ENCODE measurements around the gene SLC26A11.
"Not testable (repeated sequence)": the region's sequence is repeated elsewhere in the genome, so short reads cannot be mapped to it uniquely, and the experiment has no call there.

Gene SLC26A11

DNA sequence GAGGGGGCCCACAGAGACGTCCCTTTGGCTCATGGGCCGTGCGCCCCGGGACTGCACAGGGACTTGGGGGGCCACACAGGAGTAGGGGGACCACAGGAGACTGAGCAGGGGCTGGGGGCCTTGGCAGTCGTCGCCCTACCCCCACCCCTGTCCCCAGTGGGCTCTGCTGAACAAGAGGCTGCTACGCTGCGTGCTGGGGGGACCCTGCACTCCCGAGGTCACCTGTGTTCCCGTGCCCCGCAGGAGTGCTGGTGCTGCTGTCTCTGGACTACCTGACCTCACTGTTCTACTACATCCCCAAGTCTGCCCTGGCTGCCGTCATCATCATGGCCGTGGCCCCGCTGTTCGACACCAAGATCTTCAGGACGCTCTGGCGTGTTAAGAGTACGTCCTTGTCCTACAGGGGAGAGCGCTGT lies 26.0 kb downstream of the SLC26A11 start:
- Mint-ChIP-seq H3K27me3 (peaks cover 5% of the 10 kb centered on the region), H3K4me3 (no peak overlapping the region), H3K36me3 (ENCODE audit: low read depth) (peaks cover 100% of the 10 kb centered on the region), H3K27ac (no peak overlapping the region), H3K9me3 (no peaks in the 10 kb centered on the region), H3K4me1 (ENCODE audit: low read depth) (no peaks in the 10 kb centered on the region)
- intact Hi-C loops (cut with micrococcal nuclease), result no loop called here

DNA sequence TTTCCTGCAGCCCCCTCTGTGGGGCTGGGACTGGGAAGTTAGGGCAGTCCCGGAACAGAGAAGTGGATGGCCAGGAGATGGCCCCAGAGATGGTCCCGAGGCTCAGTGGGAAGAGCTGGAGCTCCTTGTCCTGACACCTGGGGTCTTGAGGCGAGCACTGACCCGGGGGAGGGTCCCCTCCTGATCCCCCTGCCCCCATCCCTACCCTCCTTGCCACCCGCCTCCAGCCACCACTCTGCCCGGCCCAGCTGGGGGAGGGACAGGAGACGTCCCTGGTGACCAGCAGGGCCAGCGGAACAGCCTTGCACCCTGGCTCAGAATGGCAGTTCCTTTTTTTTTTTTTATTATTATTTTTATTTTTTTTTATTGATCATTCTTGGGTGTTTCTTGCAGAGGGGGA lies 26.5 kb downstream of the SLC26A11 start:
- H3K9me3 Mint-ChIP-seq, result no peaks in the 10 kb centered on the region
- no peak overlapping the region for H3K4me3 Mint-ChIP-seq
- peaks cover 5% of the 10 kb centered on the region for H3K27me3 Mint-ChIP-seq
- intact Hi-C loops (cut with micrococcal nuclease), result no loop called here
- no peak overlapping the region for H3K27ac Mint-ChIP-seq
- H3K4me1 Mint-ChIP-seq (ENCODE audit: low read depth), result peaks cover 2% of the 10 kb centered on the region
- H3K36me3 Mint-ChIP-seq (ENCODE audit: low read depth), result peaks cover 100% of the 10 kb centered on the region

GRCh38 chr17:80247561-80247960 lies 27.3 kb downstream of the SLC26A11 start:
- Mint-ChIP-seq H3K36me3 (ENCODE audit: low read depth) (peaks cover 100% of the 10 kb centered on the region), H3K27ac (no peak overlapping the region), H3K27me3 (peaks cover 5% of the 10 kb centered on the region), H3K9me3 (no peaks in the 10 kb centered on the region), H3K4me3 (no peak overlapping the region), H3K4me1 (ENCODE audit: low read depth) (peaks cover 11% of the 10 kb centered on the region)
- intact Hi-C loops (cut with micrococcal nuclease), result no loop called here

- intact Hi-C loops (cut with micrococcal nuclease), result no loop called here
- H3K27me3 Mint-ChIP-seq, result peaks cover 5% of the 10 kb centered on the region
- H3K9me3 Mint-ChIP-seq, result no peaks in the 10 kb centered on the region
- H3K27ac Mint-ChIP-seq, result peak overlapping the region; percentile 47
- no peak overlapping the region for H3K4me3 Mint-ChIP-seq
- H3K36me3 Mint-ChIP-seq (ENCODE audit: low read depth), result peaks cover 99% of the 10 kb centered on the region
- peaks cover 15% of the 10 kb centered on the region for H3K4me1 Mint-ChIP-seq (ENCODE audit: low read depth)
These were observed 28.0 kb downstream of the SLC26A11 start for GRCh38 chr17:80248001-80248893.

- Mint-ChIP-seq H3K27me3 (peaks cover 5% of the 10 kb centered on the region), H3K4me1 (ENCODE audit: low read depth) (peaks cover 23% of the 10 kb centered on the region), H3K9me3 (no peaks in the 10 kb centered on the region), H3K27ac (peak overlapping the region; percentile 47), H3K36me3 (ENCODE audit: low read depth) (peaks cover 98% of the 10 kb centered on the region), H3K4me3 (no peak overlapping the region)
- intact Hi-C loops (cut with micrococcal nuclease), result no loop called here
These were observed 28.9 kb downstream of the SLC26A11 start for GRCh38 chr17:80248894-80249710.

- Mint-ChIP-seq H3K27me3 (no peaks in the 10 kb centered on the region), H3K27ac (peak overlapping the region; percentile 69), H3K9me3 (no peaks in the 10 kb centered on the region), H3K4me3 (no peak overlapping the region), H3K36me3 (ENCODE audit: low read depth) (peaks cover 74% of the 10 kb centered on the region), H3K4me1 (ENCODE audit: low read depth) (peaks cover 51% of the 10 kb centered on the region)
- intact Hi-C loops (cut with micrococcal nuclease), result loop anchor here (5.0 to 10.0 kb wide), 3 partner anchors 35 to 167 kb away; no protein-coding TSS in a partner anchor
These were observed 31.7 kb downstream of the SLC26A11 start for GRCh38 chr17:80251966-80252365.

DNA sequence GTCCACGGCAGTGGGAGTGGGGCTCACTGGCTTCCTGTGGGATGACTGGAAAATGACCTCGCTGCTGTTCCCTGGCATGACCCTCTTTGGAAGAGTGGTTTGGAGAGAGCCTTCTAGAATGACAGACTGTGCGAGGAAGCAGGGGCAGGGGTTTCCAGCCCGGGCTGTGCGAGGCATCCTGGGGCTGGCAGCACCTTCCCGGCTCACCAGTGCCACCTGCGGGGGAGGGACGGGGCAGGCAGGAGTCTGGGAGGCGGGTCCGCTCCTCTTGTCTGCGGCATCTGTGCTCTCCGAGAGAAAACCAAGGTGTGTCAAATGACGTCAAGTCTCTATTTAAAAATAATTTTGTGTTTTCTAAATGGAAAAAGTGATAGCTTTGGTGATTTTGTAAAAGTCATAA lies 32.6 kb downstream of the SLC26A11 start:
- Mint-ChIP-seq H3K4me1 (ENCODE audit: low read depth) (peaks cover 57% of the 10 kb centered on the region), H3K27me3 (no peaks in the 10 kb centered on the region), H3K27ac (peak overlapping the region; percentile 69), H3K9me3 (no peaks in the 10 kb centered on the region), H3K4me3 (no peak overlapping the region), H3K36me3 (ENCODE audit: low read depth) (peaks cover 65% of the 10 kb centered on the region)
- intact Hi-C loops (cut with micrococcal nuclease), result loop anchor here (5.0 to 10.0 kb wide), 3 partner anchors 36 to 168 kb away; no protein-coding TSS in a partner anchor

- peaks cover 66% of the 10 kb centered on the region for H3K4me1 Mint-ChIP-seq (ENCODE audit: low read depth)
- H3K9me3 Mint-ChIP-seq, result no peaks in the 10 kb centered on the region
- intact Hi-C loops (cut with micrococcal nuclease), result loop anchor here (5.0 to 10.0 kb wide), 3 partner anchors 37 to 169 kb away; no protein-coding TSS in a partner anchor
- H3K27ac Mint-ChIP-seq, result peak overlapping the region; percentile 99
- no peaks in the 10 kb centered on the region for H3K27me3 Mint-ChIP-seq
- H3K4me3 Mint-ChIP-seq, result peak overlapping the region; percentile 51
- peaks cover 56% of the 10 kb centered on the region for H3K36me3 Mint-ChIP-seq (ENCODE audit: low read depth)
These were observed 33.6 kb downstream of the SLC26A11 start for GRCh38 chr17:80253631-80254395.

GRCh38 chr17:80254396-80255251 lies 34.4 kb downstream of the SLC26A11 start:
- intact Hi-C loops (cut with micrococcal nuclease), result loop anchor here (5.0 to 10.0 kb wide), 3 partner anchors 37 to 170 kb away; no protein-coding TSS in a partner anchor
- Mint-ChIP-seq H3K4me1 (ENCODE audit: low read depth) (peaks cover 72% of the 10 kb centered on the region), H3K27ac (peak overlapping the region; percentile 99), H3K27me3 (no peaks in the 10 kb centered on the region), H3K36me3 (ENCODE audit: low read depth) (peaks cover 49% of the 10 kb centered on the region), H3K4me3 (peak overlapping the region; percentile 51), H3K9me3 (no peaks in the 10 kb centered on the region)

DNA sequence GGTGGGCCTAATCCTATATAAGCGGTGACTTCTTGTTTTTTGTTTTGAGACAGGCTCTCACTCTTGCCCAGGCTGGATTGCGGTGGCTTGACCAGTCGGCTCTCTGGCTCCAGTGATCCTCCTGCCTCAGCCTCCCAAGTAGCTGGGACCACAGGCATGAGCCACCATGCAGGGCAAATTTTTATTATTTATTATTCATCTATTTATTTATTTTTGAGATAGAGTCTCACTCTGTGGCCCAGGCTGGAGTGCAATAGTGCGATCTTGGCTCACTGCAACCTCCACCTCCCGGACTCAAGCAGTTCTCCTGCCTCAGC lies 35.8 kb downstream of the SLC26A11 start:
- Mint-ChIP-seq H3K27ac (peak overlapping the region; percentile 99), H3K27me3 (no peaks in the 10 kb centered on the region), H3K4me3 (no peak overlapping the region)

GRCh38 chr17:80257716-80258213 lies 37.5 kb downstream of the SLC26A11 start:
- intact Hi-C loops (cut with micrococcal nuclease), result loop anchor here (10.0 kb wide), 1 partner anchor 173 kb away; no protein-coding TSS in a partner anchor
- peaks cover 80% of the 10 kb centered on the region for H3K4me1 Mint-ChIP-seq (ENCODE audit: low read depth)
- peaks cover 35% of the 10 kb centered on the region for H3K36me3 Mint-ChIP-seq (ENCODE audit: low read depth)
- no peaks in the 10 kb centered on the region for H3K27me3 Mint-ChIP-seq
- H3K27ac Mint-ChIP-seq, result peak overlapping the region; percentile 99
- H3K9me3 Mint-ChIP-seq, result no peaks in the 10 kb centered on the region
- H3K4me3 Mint-ChIP-seq, result no peak overlapping the region

More for the DNA sequence above, 35.8 kb downstream of the SLC26A11 start:
- no peaks in the 10 kb centered on the region for H3K9me3 Mint-ChIP-seq
- H3K4me1 Mint-ChIP-seq (ENCODE audit: low read depth), result peaks cover 76% of the 10 kb centered on the region
- peaks cover 39% of the 10 kb centered on the region for H3K36me3 Mint-ChIP-seq (ENCODE audit: low read depth)
- intact Hi-C loops (cut with micrococcal nuclease), result loop anchor here (10.0 kb wide), 1 partner anchor 171 kb away; no protein-coding TSS in a partner anchor

- H3K4me3 Mint-ChIP-seq, H3K27me3 Mint-ChIP-seq, H3K9me3 Mint-ChIP-seq: not testable (repeated sequence)
- peaks cover 32% of the 10 kb centered on the region for H3K36me3 Mint-ChIP-seq (ENCODE audit: low read depth)
- peak overlapping the region; percentile 99 for H3K27ac Mint-ChIP-seq
- intact Hi-C loops (cut with micrococcal nuclease), result loop anchor here (10.0 kb wide), 1 partner anchor 173 kb away; no protein-coding TSS in a partner anchor
- peaks cover 82% of the 10 kb centered on the region for H3K4me1 Mint-ChIP-seq (ENCODE audit: low read depth)
These were observed 38.1 kb downstream of the SLC26A11 start for GRCh38 chr17:80258296-80258695.
